ENCODE data around the gene IL12RB2.

DNA sequence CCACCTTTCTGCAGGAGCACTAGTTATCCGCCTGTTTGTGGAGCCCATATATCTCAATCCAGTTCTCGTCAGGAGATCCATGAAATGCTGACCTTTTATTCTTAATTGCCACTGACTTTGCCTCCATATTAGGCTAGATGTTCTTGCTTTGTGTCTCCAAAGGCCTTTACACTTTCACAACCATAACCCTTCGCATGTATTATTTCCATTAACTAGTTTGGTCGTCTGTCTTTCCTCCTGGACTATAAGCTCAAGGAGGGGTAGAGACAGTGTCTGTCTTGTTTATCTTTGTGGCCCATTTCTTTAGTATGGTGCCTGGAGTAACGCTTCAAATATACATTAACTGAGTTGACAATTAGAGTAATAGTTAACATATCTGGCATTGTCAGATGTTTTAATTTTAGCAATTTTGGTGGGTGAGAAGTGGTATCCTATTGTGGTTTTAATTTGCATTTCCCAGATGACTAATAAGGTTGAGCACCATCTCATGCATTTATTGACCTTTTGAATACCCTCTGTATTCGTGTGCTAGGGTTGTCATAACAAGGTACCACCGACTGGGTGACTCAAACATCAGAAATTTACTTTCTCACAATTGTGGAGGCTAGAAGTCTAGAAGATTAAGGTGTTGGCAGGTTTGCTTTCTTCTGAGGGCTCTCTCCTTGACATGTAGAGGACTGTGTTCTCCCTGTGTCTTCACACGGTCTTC, 21.7 kb upstream of the IL12RB2 start:
- TF ChIP-seq, protein P1, sequence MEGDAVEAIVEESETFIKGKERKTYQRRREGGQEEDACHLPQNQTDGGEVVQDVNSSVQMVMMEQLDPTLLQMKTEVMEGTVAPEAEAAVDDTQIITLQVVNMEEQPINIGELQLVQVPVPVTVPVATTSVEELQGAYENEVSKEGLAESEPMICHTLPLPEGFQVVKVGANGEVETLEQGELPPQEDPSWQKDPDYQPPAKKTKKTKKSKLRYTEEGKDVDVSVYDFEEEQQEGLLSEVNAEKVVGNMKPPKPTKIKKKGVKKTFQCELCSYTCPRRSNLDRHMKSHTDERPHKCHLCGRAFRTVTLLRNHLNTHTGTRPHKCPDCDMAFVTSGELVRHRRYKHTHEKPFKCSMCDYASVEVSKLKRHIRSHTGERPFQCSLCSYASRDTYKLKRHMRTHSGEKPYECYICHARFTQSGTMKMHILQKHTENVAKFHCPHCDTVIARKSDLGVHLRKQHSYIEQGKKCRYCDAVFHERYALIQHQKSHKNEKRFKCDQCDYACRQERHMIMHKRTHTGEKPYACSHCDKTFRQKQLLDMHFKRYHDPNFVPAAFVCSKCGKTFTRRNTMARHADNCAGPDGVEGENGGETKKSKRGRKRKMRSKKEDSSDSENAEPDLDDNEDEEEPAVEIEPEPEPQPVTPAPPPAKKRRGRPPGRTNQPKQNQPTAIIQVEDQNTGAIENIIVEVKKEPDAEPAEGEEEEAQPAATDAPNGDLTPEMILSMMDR (IDR thresholded peaks at IDR 0.05; ENCODE audit: low read depth, low read length): no peak
- no peak for TF ChIP-seq EZH2phosphoT487 (IDR thresholded peaks at IDR 0.05; ENCODE audit: low read depth)
